WTC11 (cell line): ENCODE results near the gene KCNIP1. TPM values are rescaled to one million over a fixed set of nuclear protein-coding genes. Genes with fewer than 3 reads are reported as not detected.

ENCODE experiments used
- ATAC-seq: fragments of 200-7000 bp; cut with Tn5 transposase; 2 replicates; pipeline ENCODE4 v1.10.0; 2021; ENCODE audit warnings: mild to moderate bottlenecking, moderate library complexity
- CTCF ChIA-PET: fragments of 300-600 bp; sonication (Branson Sonifier 250); formaldehyde crosslinking; loops from one replicate; lab custom pipeline; 2021; ENCODE audit warnings: antibody characterized with exemption; lab: Charles Lee
- POLR2A ChIA-PET: fragments of 350-600 bp; sonication (Branson Sonifier 250); formaldehyde crosslinking; loops from one replicate; lab custom pipeline; 2021; ENCODE audit warnings: antibody characterized with exemption; lab: Charles Lee
- DNase-seq: peaks from one replicate; pipeline ENCODE4 v3.0.0; 2021; ENCODE audit warnings: low spot score
- H3K27ac Mint-ChIP-seq: 2 replicates; pipeline ENCODE4 v1.8.0; 2021; ENCODE audit warnings: mixed read lengths
- H3K27me3 Mint-ChIP-seq: 2 replicates; pipeline ENCODE4 v1.8.0; 2021; ENCODE audit warnings: low read depth, mild to moderate bottlenecking, moderate library complexity, mixed read lengths
- H3K36me3 Mint-ChIP-seq: 2 replicates; pipeline ENCODE4 v1.8.0; 2021; ENCODE audit warnings: mixed read lengths
- H3K4me1 Mint-ChIP-seq: 2 replicates; pipeline ENCODE4 v1.8.0; 2022; ENCODE audit warnings: mixed read lengths
- H3K4me3 Mint-ChIP-seq: 2 replicates; pipeline ENCODE4 v1.8.0; 2021; ENCODE audit warnings: mild to moderate bottlenecking, moderate library complexity, mixed read lengths
- H3K9me3 Mint-ChIP-seq: 2 replicates; pipeline ENCODE4 v1.8.0; 2021; ENCODE audit warnings: mixed read lengths
- ATF2 ChIP-seq: sonication (generic); formaldehyde crosslinking; IDR thresholded peaks from 2 replicates; pipeline ENCODE4 v1.8.1; 2022; ENCODE audit warnings: low read depth, missing genetic modification reagents, borderline replicate concordance
- CBFB ChIP-seq: sonication (generic); formaldehyde crosslinking; IDR thresholded peaks from 2 replicates; pipeline ENCODE4 v1.8.1; 2022; ENCODE audit warnings: mild to moderate bottlenecking, low read depth, missing genetic modification reagents
- E2F1 ChIP-seq: sonication (generic); formaldehyde crosslinking; IDR thresholded peaks from 2 replicates; pipeline ENCODE4 v1.8.0; 2022; ENCODE audit warnings: mild to moderate bottlenecking, missing genetic modification reagents
- E2F5 ChIP-seq: sonication (generic); formaldehyde crosslinking; IDR thresholded peaks from 2 replicates; pipeline ENCODE4 v1.8.1; 2022; ENCODE audit warnings: mild to moderate bottlenecking, moderate library complexity, missing genetic modification reagents
- EMX1 ChIP-seq: fragments of 250-450 bp; sonication (Bioruptor Pico); IDR thresholded peaks from 2 replicates; pipeline ENCODE4 v1.8.0; 2021; ENCODE audit warnings: mild to moderate bottlenecking
- ETV6 ChIP-seq: sonication (generic); formaldehyde crosslinking; IDR thresholded peaks from 2 replicates; pipeline ENCODE4 v1.8.1; 2022; ENCODE audit warnings: mild to moderate bottlenecking, missing genetic modification reagents
- FOXK1 ChIP-seq: sonication (generic); formaldehyde crosslinking; IDR thresholded peaks from 2 replicates; pipeline ENCODE4 v1.8.0; 2022; ENCODE audit warnings: mild to moderate bottlenecking, moderate library complexity, missing genetic modification reagents
- GTF2I ChIP-seq: fragments of 250-450 bp; sonication (Bioruptor Pico); conservative IDR thresholded peaks from 2 replicates; pipeline ENCODE4 v1.4.0; 2021; ENCODE audit warnings: mild to moderate bottlenecking
- IRF2 ChIP-seq: sonication (generic); formaldehyde crosslinking; IDR thresholded peaks from 2 replicates; pipeline ENCODE4 v1.8.0; 2022; ENCODE audit warnings: low read depth, missing genetic modification reagents, borderline replicate concordance
- JUN ChIP-seq: sonication (generic); formaldehyde crosslinking; IDR thresholded peaks from 2 replicates; pipeline ENCODE4 v1.8.0; 2023; ENCODE audit warnings: mild to moderate bottlenecking, missing genetic modification reagents
- MLX ChIP-seq: sonication (generic); formaldehyde crosslinking; IDR thresholded peaks from 2 replicates; pipeline ENCODE4 v1.8.1; 2023; ENCODE audit warnings: mild to moderate bottlenecking, missing genetic modification reagents, moderate library complexity
- MXD4 ChIP-seq: fragments of 250-450 bp; sonication (Bioruptor Pico); IDR thresholded peaks from 2 replicates; pipeline ENCODE4 v1.8.0; 2021; ENCODE audit warnings: mild to moderate bottlenecking, moderate library complexity, borderline replicate concordance
- MYBL2 ChIP-seq: sonication (generic); formaldehyde crosslinking; IDR thresholded peaks from 2 replicates; pipeline ENCODE4 v1.8.1; 2023; ENCODE audit warnings: mild to moderate bottlenecking, moderate library complexity, missing genetic modification reagents
- NFYB ChIP-seq: sonication (generic); formaldehyde crosslinking; conservative IDR thresholded peaks from 2 replicates; pipeline ENCODE4 v1.8.0; 2022; ENCODE audit warnings: low read depth, missing genetic modification reagents
- NR2C2 ChIP-seq: sonication (generic); formaldehyde crosslinking; IDR thresholded peaks from 2 replicates; pipeline ENCODE4 v1.8.0; 2022; ENCODE audit warnings: mild to moderate bottlenecking, missing genetic modification reagents
- RELA ChIP-seq: sonication (generic); formaldehyde crosslinking; IDR thresholded peaks from 2 replicates; pipeline ENCODE4 v1.8.1; 2022; ENCODE audit warnings: missing genetic modification reagents, mild to moderate bottlenecking, borderline replicate concordance
- SMAD3 ChIP-seq: sonication (generic); formaldehyde crosslinking; IDR thresholded peaks from 2 replicates; pipeline ENCODE4 v1.8.0; 2022; ENCODE audit warnings: missing genetic modification reagents, mild to moderate bottlenecking, borderline replicate concordance
- SP1 ChIP-seq: sonication (generic); formaldehyde crosslinking; conservative IDR thresholded peaks from 2 replicates; pipeline ENCODE4 v1.8.1; 2022; ENCODE audit warnings: missing genetic modification reagents
- TEAD4 ChIP-seq: sonication (generic); formaldehyde crosslinking; IDR thresholded peaks from 2 replicates; pipeline ENCODE4 v1.8.0; 2022; ENCODE audit warnings: mild to moderate bottlenecking, missing genetic modification reagents
- USF1 ChIP-seq: sonication (generic); formaldehyde crosslinking; IDR thresholded peaks from 2 replicates; pipeline ENCODE4 v1.8.0; 2022; ENCODE audit warnings: mild to moderate bottlenecking, missing genetic modification reagents
- ZNF232 ChIP-seq: sonication (generic); formaldehyde crosslinking; IDR thresholded peaks from 2 replicates; pipeline ENCODE4 v1.8.0; 2022; ENCODE audit warnings: mild to moderate bottlenecking, missing genetic modification reagents
- ZNF317 ChIP-seq: sonication (generic); formaldehyde crosslinking; IDR thresholded peaks from 2 replicates; pipeline ENCODE4 v1.8.1; 2023; ENCODE audit warnings: low read depth, mild to moderate bottlenecking, moderate library complexity, missing genetic modification reagents, borderline replicate concordance
- ZNF423 ChIP-seq: fragments of 250-450 bp; sonication (Bioruptor Pico); IDR thresholded peaks from 2 replicates; pipeline ENCODE4 v2.1.2; 2022; ENCODE audit warnings: mild to moderate bottlenecking, moderate library complexity
- ZNF532 ChIP-seq: fragments of 250-450 bp; sonication (Bioruptor Pico); IDR thresholded peaks from 2 replicates; pipeline ENCODE4 v1.9.0; 2021; ENCODE audit warnings: mild to moderate bottlenecking, borderline replicate concordance
- ZNF671 ChIP-seq: fragments of 250-450 bp; sonication (Bioruptor Pico); IDR thresholded peaks from 2 replicates; pipeline ENCODE4 v1.8.0; 2021; ENCODE audit warnings: mild to moderate bottlenecking
- total RNA-seq: library from RNA; stranded (reverse); gene quantifications from 3 replicates; pipeline ENCODE4 v1.2.3, GENCODE V29; 2021
- TF ChIP-seq, protein P1 (sequence below): sonication (generic); formaldehyde crosslinking; conservative IDR thresholded peaks from 2 replicates; pipeline ENCODE4 v1.8.1; 2022; ENCODE audit warnings: mild to moderate bottlenecking, missing genetic modification reagents
- TF ChIP-seq, protein P2 (sequence below): sonication (generic); formaldehyde crosslinking; IDR thresholded peaks from 2 replicates; pipeline ENCODE4 v1.8.1; 2023; ENCODE audit warnings: mild to moderate bottlenecking, missing genetic modification reagents

The KCNIP1 gene
- total RNA-seq, 1 experiment from 2014 or later, result 0.59 TPM

DNA sequence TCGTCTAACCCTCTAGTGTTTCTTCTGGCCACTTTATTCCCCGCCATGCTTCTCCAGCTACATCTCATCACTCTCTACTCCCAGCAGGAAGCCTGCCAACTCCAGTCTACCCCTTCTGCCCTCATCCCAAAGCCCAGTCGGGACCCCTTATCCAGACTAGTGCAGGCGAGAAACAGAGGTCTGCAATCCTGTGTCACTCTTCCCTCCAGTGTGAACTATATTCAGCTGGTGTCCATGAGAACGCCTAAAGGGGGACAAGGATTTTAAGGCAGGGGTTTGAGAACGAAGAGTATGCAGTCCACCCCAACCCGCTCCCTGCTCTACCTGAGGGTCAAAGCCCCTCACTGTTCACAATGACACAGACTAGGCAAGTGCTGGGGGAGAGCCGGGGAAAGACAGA is 238.0 kb downstream of the KCNIP1 start:
- Mint-ChIP-seq H3K9me3 (peaks cover 20% of the 10 kb centered on the region), H3K4me1 (peaks cover 62% of the 10 kb centered on the region), H3K36me3 (0 out of 2 replicates have a peak, but pooled peaks cover 4% of the 10 kb centered on the region), H3K27me3 (peaks cover 6% of the 10 kb centered on the region; the same call in 1 of the 2 replicates), H3K27ac (no peak overlapping the region; the same call in 1 of the 2 replicates), H3K4me3 (no peak overlapping the region)
- ChIA-PET POLR2A (no interaction called here), CTCF (interaction anchor here (0.7 to 1.6 kb wide), 3 partner anchors 50 to 148 kb away, joined by 3 to 6 read pairs (median 3); no protein-coding TSS in a partner anchor)
- TF ChIP-seq MYBL2 (CRISPR knock-in tag) (no peak), ZNF317 (CRISPR knock-in tag) (no peak), NFYB (CRISPR knock-in tag) (no peak), RELA (CRISPR knock-in tag) (no peak), NR2C2 (CRISPR knock-in tag) (no peak), ZNF671 (CRISPR knock-in tag) (no peak), USF1 (no peak), TEAD4 (no peak), ATF2 (CRISPR knock-in tag) (no peak), E2F1 (CRISPR knock-in tag) (no peak), E2F5 (no peak), EMX1 (no peak), GTF2I (no peak), ZNF232 (no peak)
- TF ChIP-seq, protein P1, sequence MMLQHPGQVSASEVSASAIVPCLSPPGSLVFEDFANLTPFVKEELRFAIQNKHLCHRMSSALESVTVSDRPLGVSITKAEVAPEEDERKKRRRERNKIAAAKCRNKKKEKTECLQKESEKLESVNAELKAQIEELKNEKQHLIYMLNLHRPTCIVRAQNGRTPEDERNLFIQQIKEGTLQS, result no peak
- DNase-seq, result no peak
- ATAC-seq, result no peak

GRCh38 chr5:170743876-170744212 is 240.0 kb downstream of the KCNIP1 start:
- H3K4me3 Mint-ChIP-seq, result peak overlapping the region; percentile 66
- peaks cover 14% of the 10 kb centered on the region; the same call in 1 of the 2 replicates for H3K36me3 Mint-ChIP-seq
- H3K27ac Mint-ChIP-seq, result no peak overlapping the region
- DNase-seq (peak; percentile 59), ATAC-seq (peak; percentile 21)
- H3K4me1 Mint-ChIP-seq, result peaks cover 69% of the 10 kb centered on the region
- ChIA-PET POLR2A (interaction anchor here (0.6 to 2.9 kb wide), 4 partner anchors 29 to 172 kb away, joined by 3 to 14 read pairs (median 8); no protein-coding TSS in a partner anchor), CTCF (interaction anchor here (0.6 to 8.6 kb wide), 23 partner anchors 9 to 598 kb away, joined by 3 to 449 read pairs (median 5); partner anchors contain the start of gene GABRP)
- peaks cover 18% of the 10 kb centered on the region for H3K9me3 Mint-ChIP-seq
- H3K27me3 Mint-ChIP-seq, result peaks cover 12% of the 10 kb centered on the region; the same call in 1 of the 2 replicates
- no peak for TF ChIP-seq ZNF532 (CRISPR knock-in tag)
- no peak for TF ChIP-seq SP1 (CRISPR knock-in tag)
- no peak for TF ChIP-seq IRF2 (CRISPR knock-in tag)
- TF ChIP-seq ZNF423 (CRISPR knock-in tag), result peak; percentile 98
- TF ChIP-seq CBFB (CRISPR knock-in tag), result no peak
- no peak for TF ChIP-seq MXD4
- no peak for TF ChIP-seq MLX (CRISPR knock-in tag)
- TF ChIP-seq ETV6 (CRISPR knock-in tag), result peak; percentile 12; the same call in 1 of the 2 replicates
- TF ChIP-seq, protein P2, sequence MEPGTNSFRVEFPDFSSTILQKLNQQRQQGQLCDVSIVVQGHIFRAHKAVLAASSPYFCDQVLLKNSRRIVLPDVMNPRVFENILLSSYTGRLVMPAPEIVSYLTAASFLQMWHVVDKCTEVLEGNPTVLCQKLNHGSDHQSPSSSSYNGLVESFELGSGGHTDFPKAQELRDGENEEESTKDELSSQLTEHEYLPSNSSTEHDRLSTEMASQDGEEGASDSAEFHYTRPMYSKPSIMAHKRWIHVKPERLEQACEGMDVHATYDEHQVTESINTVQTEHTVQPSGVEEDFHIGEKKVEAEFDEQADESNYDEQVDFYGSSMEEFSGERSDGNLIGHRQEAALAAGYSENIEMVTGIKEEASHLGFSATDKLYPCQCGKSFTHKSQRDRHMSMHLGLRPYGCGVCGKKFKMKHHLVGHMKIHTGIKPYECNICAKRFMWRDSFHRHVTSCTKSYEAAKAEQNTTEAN (CRISPR knock-in tag), result 0 out of 2 replicates have a peak, but pooled peaks have one; percentile 13
- 0 out of 2 replicates have a peak, but pooled peaks have one; percentile 13 for TF ChIP-seq FOXK1 (CRISPR knock-in tag)
- TF ChIP-seq SMAD3, result 0 out of 2 replicates have a peak, but pooled peaks have one; percentile 43
- TF ChIP-seq JUN (CRISPR knock-in tag), result no peak
